GM12891 (cell line): Measurements from ENCODE around the gene SPG21.

Experiments
- POLR2A ChIP-seq: IDR thresholded peaks from 2 replicates; pipeline ENCODE4 v1.6.1; 2011; ENCODE audit warnings: low read depth, low read length, control low read depth
- POLR2AphosphoS5 ChIP-seq: IDR thresholded peaks from 2 replicates; pipeline ENCODE4 v1.6.1; 2011; ENCODE audit warnings: low read depth, low read length, control low read depth
- POU2F2 ChIP-seq: IDR thresholded peaks from 2 replicates; pipeline ENCODE4 v1.6.1; 2011; ENCODE audit warnings: low read depth, mild to moderate bottlenecking, control low read depth, low read length, moderate library complexity
- SPI1 ChIP-seq: IDR thresholded peaks from 2 replicates; pipeline ENCODE4 v1.6.1; 2011; ENCODE audit warnings: low read depth, low read length, control low read depth
- TAF1 ChIP-seq: IDR thresholded peaks from 2 replicates; pipeline ENCODE4 v1.6.1; 2011; ENCODE audit warnings: low read depth, low read length, control low read depth

- no peak for TF ChIP-seq POLR2A
- no peak for TF ChIP-seq TAF1
- no peak for TF ChIP-seq POU2F2
- no peak for TF ChIP-seq POLR2AphosphoS5
- TF ChIP-seq SPI1 = no peak
Observed at GRCh38 chr15:64981812-64982431, 7.8 kb downstream of the SPG21 start.
